Stimulated activated CD8-positive, alpha-beta memory T cell treated with anti-CD3 and anti-CD28 coated beads, Interleukin-15, amount 100 ng/mL, for 48 hours (primary cell): Measurements from ENCODE around the gene SYNPO.

Experiments
- DNase-seq, 2 donors: peaks; one replicate each; pipeline ENCODE4 v3.0.0-alpha.2; 2020; ENCODE audit warnings: low read depth in 2 of 2

Gene SYNPO

GRCh38 chr5:150641824-150642566 is 1.5 kb downstream of the SYNPO start:
- DNase-seq, result no peak

- DNase-seq, result no peak
Measured at GRCh38 chr5:150642567-150642927, 2.1 kb downstream of the SYNPO start.

GRCh38 chr5:150642991-150643710 is 2.7 kb downstream of the SYNPO start:
- DNase-seq, result no peak

- no peak for DNase-seq
Measured at GRCh38 chr5:150644058-150644457, 3.6 kb downstream of the SYNPO start.

GRCh38 chr5:150644514-150644913 is 4.1 kb downstream of the SYNPO start:
- DNase-seq, result no peak

- DNase-seq, result no peak
Measured at GRCh38 chr5:150645070-150645700, 4.7 kb downstream of the SYNPO start.

- no peak for DNase-seq
Measured at GRCh38 chr5:150647275-150648251, 7.1 kb downstream of the SYNPO start.

- DNase-seq, result no peak
Measured at GRCh38 chr5:150648294-150649107, 8.0 kb downstream of the SYNPO start.

- DNase-seq, result no peak
Measured at GRCh38 chr5:150649108-150650020, 8.9 kb downstream of the SYNPO start.

- no peak for DNase-seq
Measured at GRCh38 chr5:150650021-150651006, 9.9 kb downstream of the SYNPO start.

- DNase-seq, result no peak
Measured at GRCh38 chr5:150651382-150651781, 10.9 kb downstream of the SYNPO start.

- DNase-seq, result no peak
Measured at GRCh38 chr5:150651924-150652671, 11.6 kb downstream of the SYNPO start.

GRCh38 chr5:150653145-150653761 is 12.8 kb downstream of the SYNPO start:
- no peak for DNase-seq

GRCh38 chr5:150653762-150654556 is 13.5 kb downstream of the SYNPO start:
- DNase-seq, result no peak

- DNase-seq, result no peak
Measured at GRCh38 chr5:150655221-150655620, 14.8 kb downstream of the SYNPO start.
